Hematopoietic multipotent progenitor cell treated with erythropoietin and hydrocortisone succinate and interleukin-3 and kit ligand, for 4 days (in vitro differentiated cells): ENCODE results near the gene ETV1.
"Not testable (repeated sequence)": the region's sequence is repeated elsewhere in the genome, so short reads cannot be mapped to it uniquely, and the experiment has no call there.

Experiments
- DNase-seq: peaks from one replicate; pipeline ENCODE4 v3.0.0-alpha.2; 2015

Gene ETV1

GRCh38 chr7:13920053-13920697 lies 69.3 kb downstream of the ETV1 start:
- no peak for DNase-seq

DNA sequence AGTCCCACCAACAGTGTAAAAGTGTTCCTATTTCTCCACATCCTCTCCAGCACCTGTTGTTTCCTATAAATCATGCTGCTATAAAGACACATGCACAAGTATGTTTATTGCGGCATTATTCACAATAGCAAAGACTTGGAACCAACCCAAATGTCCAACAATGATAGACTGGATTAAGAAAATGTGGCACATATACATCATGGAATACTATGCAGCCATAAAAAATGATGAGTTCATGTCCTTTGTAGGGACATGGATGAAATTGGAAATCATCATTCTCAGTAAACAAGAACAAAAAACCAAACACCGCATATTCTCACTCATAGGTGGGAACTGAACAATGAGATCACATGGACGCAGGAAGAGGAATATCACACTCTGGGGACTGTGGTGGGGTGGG lies 71.1 kb downstream of the ETV1 start:
- not testable (repeated sequence) for DNase-seq

DNA sequence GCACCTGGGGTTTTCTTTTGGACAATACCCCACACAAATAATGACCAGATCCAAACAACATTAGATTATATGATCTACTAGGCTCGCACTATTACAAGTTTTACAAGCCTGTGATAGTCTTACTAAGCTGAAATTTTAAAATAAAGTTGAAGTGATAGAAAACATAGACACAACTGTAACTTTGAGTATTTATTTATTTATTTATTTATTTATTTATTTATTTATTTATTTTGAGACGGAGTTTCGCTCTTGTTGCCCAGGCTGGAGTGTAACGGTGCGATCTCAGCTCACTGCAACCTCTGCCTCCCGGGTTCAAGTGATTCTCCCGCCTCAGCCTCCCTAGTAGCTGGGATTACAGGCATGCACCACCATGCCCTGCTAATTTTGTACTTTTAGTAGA lies 72.4 kb downstream of the ETV1 start:
- DNase-seq = not testable (repeated sequence)

- DNase-seq = no peak
Measured at GRCh38 chr7:13915891-13916290, 73.6 kb downstream of the ETV1 start.

DNA sequence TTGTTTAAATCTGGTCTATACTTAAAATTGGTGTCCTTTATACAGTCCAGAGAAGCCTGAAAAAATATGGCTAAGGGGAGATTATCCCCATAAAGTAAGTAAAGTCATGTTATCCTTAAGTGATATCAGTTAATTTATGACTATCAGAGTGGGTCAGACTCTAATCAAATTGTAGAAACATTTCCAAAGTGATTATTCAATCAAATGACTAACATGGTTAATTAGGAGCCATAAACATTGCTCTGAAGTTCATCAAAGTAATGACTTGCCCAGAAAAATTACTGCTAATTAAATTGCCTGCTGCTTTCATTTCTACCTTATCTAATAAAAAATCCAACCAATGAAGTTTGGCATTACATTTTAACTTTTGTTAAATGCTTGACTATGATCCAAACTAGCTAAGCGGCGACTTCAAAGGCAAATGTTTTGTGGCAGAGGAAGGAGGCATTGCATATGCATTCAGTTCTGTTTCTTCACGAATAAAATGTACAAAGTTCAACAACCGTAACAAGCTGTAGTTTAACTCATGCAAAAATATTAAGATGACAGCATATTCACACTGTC lies 76.7 kb downstream of the ETV1 start:
- DNase-seq = no peak

DNA sequence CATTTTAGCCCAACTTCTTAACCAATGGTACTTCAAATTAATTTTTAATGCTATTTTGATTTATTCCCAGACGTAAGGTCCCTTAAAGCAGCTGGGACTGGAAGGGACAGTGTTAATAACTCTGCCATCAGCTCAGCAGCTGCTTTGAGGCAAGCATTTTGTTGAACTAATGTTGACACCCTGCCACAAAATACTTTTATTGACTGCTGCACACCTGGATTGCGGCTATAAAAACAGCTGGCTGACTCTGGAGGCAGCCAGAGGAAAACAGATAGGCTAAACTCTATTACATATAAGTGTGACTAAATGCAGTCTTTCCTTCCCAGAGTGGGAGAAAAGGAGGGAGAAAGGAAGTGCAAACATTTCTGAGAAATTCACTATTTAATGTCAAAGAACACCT lies 77.6 kb downstream of the ETV1 start:
- DNase-seq = no peak

DNA sequence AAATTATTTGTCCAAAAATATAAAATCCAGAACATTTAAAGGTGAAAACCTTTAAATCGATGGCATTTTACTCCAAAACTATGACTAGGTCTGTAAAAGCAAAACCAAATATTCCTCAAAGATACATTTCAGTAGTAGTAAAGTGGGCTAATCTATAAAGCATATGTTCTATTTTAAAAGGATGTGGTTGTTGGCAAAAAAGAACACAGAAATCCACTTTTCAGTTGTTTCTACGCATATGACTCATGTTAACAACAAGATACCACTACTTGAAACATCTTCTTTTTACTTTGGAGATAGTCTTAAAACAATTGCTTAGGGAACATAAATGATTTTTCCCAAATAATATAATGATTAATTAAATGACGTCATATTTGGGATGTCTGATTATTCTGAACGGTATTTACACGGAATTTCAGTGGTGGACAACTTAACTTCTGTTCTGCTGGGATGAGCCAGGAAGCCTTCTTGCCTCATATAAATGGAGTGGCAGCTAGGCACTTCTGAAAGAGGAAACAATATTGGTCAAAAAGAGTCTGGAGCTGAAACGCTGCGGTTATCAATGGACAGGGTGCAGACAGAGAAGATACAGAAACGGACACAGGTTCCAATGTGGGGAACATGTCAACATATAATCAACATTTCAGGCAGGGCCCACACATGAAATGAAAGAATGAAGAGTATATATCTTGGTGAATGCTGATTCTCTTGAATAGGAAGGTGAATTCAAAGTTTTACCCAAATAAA lies 78.5 kb downstream of the ETV1 start:
- DNase-seq = peak; percentile 23

DNA sequence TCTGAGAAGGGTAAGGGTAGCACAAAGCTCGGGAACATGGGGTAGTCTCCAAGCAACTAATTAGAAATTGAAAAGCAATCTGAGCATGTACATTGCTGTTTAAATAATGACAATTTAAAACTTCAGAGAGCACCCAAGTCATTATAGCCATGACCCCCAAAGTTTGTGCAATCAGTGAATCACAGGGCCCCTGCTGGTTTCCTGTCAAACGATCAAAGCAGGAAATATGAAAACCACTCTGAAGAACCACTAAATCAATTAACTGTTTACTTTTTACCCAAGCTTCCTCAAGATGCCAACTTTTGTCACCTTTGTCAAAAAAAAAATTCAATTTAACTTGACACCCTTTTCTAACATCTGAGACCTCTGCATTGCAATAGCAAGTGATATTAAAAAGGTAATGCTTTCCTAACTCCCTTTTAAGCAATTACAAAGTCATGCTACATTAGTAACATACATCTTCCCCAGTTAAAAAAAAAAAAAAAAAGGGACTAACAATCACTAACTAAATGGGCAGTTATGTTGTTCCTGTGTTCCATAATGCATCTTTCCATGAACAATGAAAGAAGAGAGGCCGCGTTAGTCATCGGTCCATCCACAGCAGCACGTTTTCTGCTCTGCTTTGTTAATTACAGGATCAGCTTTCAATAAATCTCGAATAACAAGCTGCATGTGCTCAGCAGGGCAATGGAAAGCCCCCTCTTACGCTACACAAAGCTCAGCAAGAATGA lies 80.6 kb downstream of the ETV1 start:
- peak; percentile 46 for DNase-seq

- no peak for DNase-seq
Measured at GRCh38 chr7:13907831-13908230, 81.6 kb downstream of the ETV1 start.

- DNase-seq = no peak
Measured at GRCh38 chr7:13904689-13905088, 84.8 kb downstream of the ETV1 start.

- peak; percentile 18 for DNase-seq
Measured at GRCh38 chr7:13904007-13904406, 85.5 kb downstream of the ETV1 start.

- no peak for DNase-seq
Measured at GRCh38 chr7:13901577-13901976, 87.9 kb downstream of the ETV1 start.

DNA sequence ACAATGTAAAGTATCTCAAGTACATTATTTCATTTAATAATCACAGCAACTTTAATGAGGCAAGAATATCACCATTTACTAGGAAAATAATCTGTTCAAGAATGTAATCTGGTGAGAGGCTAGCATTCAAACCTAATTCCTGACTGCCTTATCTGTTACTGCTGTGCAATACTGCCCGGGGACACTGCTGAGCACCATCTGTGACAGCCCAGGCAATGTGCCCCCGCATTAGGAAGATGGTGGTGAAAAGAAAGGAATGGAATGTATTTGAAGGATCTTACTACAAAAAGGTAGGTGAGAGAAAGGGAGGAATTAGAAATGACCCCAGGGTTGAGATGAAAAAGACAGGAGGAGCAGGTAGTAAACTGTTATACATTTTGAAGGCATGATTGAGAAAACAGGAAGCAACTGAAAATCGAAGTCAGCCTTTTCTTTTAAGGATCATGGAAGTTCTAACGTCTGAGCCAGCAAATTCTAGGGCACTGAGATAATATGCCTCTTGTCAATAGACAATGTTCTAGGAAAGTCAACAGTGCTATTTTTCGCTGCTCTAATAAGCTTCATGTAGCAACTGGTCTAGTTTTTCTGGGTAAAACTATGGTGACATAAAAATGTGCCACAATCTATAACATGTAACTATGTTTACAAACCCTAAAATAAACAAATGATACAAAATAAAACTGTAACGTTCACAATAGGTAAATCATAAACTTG lies 90.4 kb downstream of the ETV1 start:
- DNase-seq = no peak

DNA sequence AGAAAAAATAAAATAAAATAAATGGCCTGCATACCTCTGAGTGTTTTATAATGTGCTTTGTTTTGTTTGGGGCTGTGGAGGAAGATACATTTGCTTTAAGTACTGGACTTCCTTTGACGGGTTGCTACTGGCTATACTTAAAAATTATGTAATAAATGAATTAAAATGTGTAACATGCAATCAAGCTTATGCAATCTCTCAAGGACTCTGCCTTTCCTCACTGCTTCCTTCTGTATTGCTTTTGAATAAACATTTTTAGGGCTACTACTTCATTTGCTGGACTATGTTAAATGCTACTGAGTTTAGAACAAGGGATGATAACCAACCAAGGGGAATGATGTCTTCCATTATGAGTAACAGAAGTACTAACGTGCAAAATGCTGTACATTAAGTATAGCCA lies 91.6 kb downstream of the ETV1 start:
- DNase-seq = peak; percentile 26

DNA sequence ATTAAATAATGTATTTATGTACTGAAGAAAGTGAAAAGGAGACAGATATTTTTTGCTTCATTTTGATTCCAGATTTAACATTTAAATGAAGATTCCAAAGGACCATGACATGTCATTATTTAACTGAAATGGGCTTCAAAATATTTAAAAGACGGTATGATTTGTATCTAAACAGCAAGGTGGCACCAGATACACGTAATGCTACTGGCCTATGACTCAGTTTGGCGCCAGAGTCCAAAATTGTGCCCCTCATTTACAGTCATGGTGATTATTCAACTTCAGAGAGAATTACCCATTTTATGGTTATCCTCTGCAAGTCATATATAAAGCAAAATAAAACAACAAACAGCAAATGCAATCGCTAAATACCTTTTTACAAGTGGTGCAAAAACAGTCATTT lies 94.5 kb downstream of the ETV1 start:
- DNase-seq = no peak

DNA sequence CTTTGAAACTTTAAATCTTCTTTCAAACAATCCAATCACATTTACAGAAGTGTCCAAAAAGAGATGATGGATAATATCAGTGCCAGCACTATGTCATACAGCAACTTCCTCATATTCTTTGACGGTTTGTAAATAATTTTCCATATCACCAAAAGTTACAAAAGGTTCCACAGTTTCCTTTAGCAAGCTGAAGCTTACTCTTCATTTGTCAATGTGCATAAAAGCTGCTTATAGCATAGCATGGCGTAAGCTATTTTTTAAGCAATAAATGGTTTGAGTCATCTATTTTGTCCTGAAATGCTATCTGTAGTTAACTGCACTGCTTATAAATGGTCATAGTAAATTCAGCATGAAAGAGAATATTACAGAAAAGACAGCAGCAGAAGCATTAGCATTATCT lies 95.1 kb downstream of the ETV1 start:
- peak; percentile 34 for DNase-seq

- DNase-seq = no peak
Measured at GRCh38 chr7:13890793-13891192, 98.7 kb downstream of the ETV1 start.

GRCh38 chr7:13886356-13886755 lies 103.1 kb downstream of the ETV1 start:
- DNase-seq = no peak

GRCh38 chr7:13882051-13882450 lies 107.4 kb downstream of the ETV1 start:
- DNase-seq = no peak

DNA sequence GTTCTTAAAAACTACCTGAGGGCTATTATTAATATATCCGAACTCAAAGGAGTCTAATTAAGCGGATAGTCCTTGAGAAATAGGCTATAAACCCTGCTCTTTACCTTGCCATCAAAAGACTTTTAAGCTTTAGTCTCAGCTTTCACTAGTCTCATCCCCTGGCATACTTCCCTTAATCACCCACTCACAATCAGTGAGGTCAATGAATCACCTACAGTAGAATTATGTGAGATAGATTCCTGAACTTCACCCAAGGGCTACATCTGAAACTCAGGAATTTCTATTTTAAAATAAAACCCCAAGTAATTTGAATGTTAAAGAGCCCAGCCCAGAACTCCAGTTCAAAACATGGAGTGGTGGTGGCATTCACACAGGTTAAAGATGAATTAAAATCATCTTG lies 108.7 kb downstream of the ETV1 start:
- DNase-seq = no peak

- no peak for DNase-seq
Measured at GRCh38 chr7:13879994-13880686, 109.3 kb downstream of the ETV1 start.

DNA sequence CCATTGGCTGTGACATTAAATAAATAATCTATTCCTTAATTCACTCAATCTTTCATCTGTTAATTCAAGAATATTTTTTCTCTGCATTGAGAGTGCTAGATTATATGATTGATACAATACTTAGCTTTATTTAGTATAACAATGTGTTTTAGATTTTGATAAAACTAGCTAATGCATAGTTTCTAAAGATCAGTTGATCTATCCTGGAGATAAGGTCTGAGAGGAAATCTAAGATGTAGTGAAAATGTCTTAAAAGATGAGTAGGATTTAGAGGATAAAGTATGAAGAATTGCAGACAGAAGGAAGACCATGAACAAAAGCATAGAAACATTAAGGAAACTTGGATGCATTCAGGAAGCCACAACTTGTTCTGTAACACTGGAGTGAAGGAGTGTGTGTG lies 110.3 kb downstream of the ETV1 start:
- no peak for DNase-seq
